DOHH2 (cell line): ENCODE measurements around the gene NUP62.

Source experiments
- H3F3A ChIP-seq: fragments of 200-600 bp; sonication (generic), shearing (Covaris generic); 2 replicates; pipeline ENCODE4 v1.6.0; 2016; ENCODE audit warnings: antibody characterized with exemption, mild to moderate bottlenecking; ENCODE audit not compliant: control insufficient read depth, insufficient read depth
- H3K27ac ChIP-seq: fragments of 200-600 bp; sonication (generic); 2 replicates; pipeline ENCODE4 v1.5.1; 2014; ENCODE audit warnings: low read depth, mild to moderate bottlenecking, low read length, moderate library complexity
- H3K27me3 ChIP-seq: fragments of 200-600 bp; sonication (generic); 2 replicates; pipeline ENCODE4 v1.6.1; 2014; ENCODE audit warnings: mild to moderate bottlenecking, low read length, mixed read lengths; ENCODE audit not compliant: control insufficient read depth
- H3K36me3 ChIP-seq: fragments of 200-600 bp; sonication (generic); 2 replicates; pipeline ENCODE4 v1.6.1; 2014; ENCODE audit warnings: mild to moderate bottlenecking, low read length, moderate library complexity, mixed read lengths; ENCODE audit not compliant: control insufficient read depth
- H3K4me1 ChIP-seq: fragments of 200-600 bp; sonication (generic); 2 replicates; pipeline ENCODE4 v1.6.1; 2014; ENCODE audit warnings: mild to moderate bottlenecking, low read length, mixed read lengths; ENCODE audit not compliant: control insufficient read depth
- H3K4me2 ChIP-seq: fragments of 200-600 bp; sonication (generic); 2 replicates; pipeline ENCODE4 v1.6.0; 2014; ENCODE audit warnings: mild to moderate bottlenecking, low read length, moderate library complexity
- H3K4me3 ChIP-seq: fragments of 200-600 bp; sonication (generic); 2 replicates; pipeline ENCODE4 v1.5.1; 2014; ENCODE audit warnings: mild to moderate bottlenecking, low read length, mixed read lengths
- H3K79me2 ChIP-seq: fragments of 200-600 bp; sonication (generic); 2 replicates; pipeline ENCODE4 v1.6.1; 2014; ENCODE audit warnings: mild to moderate bottlenecking, low read length, mixed read lengths; ENCODE audit not compliant: control insufficient read depth
- H3K9me2 ChIP-seq: fragments of 200-600 bp; sonication (generic); replicated peaks from 2 replicates; pipeline ENCODE4 v1.6.1; 2014; ENCODE audit warnings: mild to moderate bottlenecking, low read length, mixed read lengths; ENCODE audit not compliant: control insufficient read depth
- H3K9me3 ChIP-seq: fragments of 200-600 bp; sonication (generic); 2 replicates; pipeline ENCODE4 v1.6.1; 2014; ENCODE audit warnings: antibody characterized with exemption, low read length, mixed read lengths; ENCODE audit not compliant: control insufficient read depth, insufficient read depth
- H4K20me1 ChIP-seq: fragments of 200-600 bp; sonication (generic); 2 replicates; pipeline ENCODE4 v1.6.0; 2014; ENCODE audit warnings: low read depth, mild to moderate bottlenecking, antibody characterized with exemption, low read length, moderate library complexity; ENCODE audit not compliant: control insufficient read depth, insufficient read depth
- CTCF ChIP-seq: fragments of 200-600 bp; sonication (generic); IDR thresholded peaks from one replicate; pipeline ENCODE4 v1.5.1; 2014; ENCODE audit warnings: antibody characterized with exemption, mild to moderate bottlenecking, low read depth, low read length; ENCODE audit not compliant: poor library complexity, severe bottlenecking
- EZH2phosphoT487 ChIP-seq: fragments of 200-600 bp; sonication (generic); IDR thresholded peaks from 2 replicates; pipeline ENCODE4 v1.6.1; 2017; ENCODE audit warnings: borderline replicate concordance, mild to moderate bottlenecking, antibody characterized with exemption, low read length, moderate library complexity, mixed read lengths

The NUP62 gene

GRCh38 chr19:49976496-49976895 is 47.2 kb upstream of the NUP62 start:
- H3K9me2 ChIP-seq: no peaks in the 10 kb centered on the region
- no peaks in the 10 kb centered on the region for H4K20me1 ChIP-seq
- no peaks in the 10 kb centered on the region for H3K9me3 ChIP-seq
- TF ChIP-seq EZH2phosphoT487: no peak
- H3K36me3 ChIP-seq: no peaks in the 10 kb centered on the region
- no peak overlapping the region for H3K4me2 ChIP-seq
- H3K27me3 ChIP-seq: no peaks in the 10 kb centered on the region
- H3F3A ChIP-seq: no peaks in the 10 kb centered on the region
- H3K79me2 ChIP-seq: no peaks in the 10 kb centered on the region
- H3K4me1 ChIP-seq: no peaks in the 10 kb centered on the region
- H3K4me3 ChIP-seq: no peak overlapping the region
- no peak overlapping the region for H3K27ac ChIP-seq

GRCh38 chr19:49975051-49975450 is 45.7 kb upstream of the NUP62 start:
- TF ChIP-seq CTCF: no peak
- no peak for TF ChIP-seq EZH2phosphoT487
- H3K9me2 ChIP-seq: no peaks in the 10 kb centered on the region
- no peaks in the 10 kb centered on the region for H3K36me3 ChIP-seq
- H3K79me2 ChIP-seq: no peaks in the 10 kb centered on the region
- H3K27me3 ChIP-seq: no peaks in the 10 kb centered on the region
- no peaks in the 10 kb centered on the region for H4K20me1 ChIP-seq
- H3K4me1 ChIP-seq: no peaks in the 10 kb centered on the region
- H3K4me2 ChIP-seq: no peak overlapping the region
- no peaks in the 10 kb centered on the region for H3K9me3 ChIP-seq
- no peak overlapping the region for H3K27ac ChIP-seq
- no peaks in the 10 kb centered on the region for H3F3A ChIP-seq
- H3K4me3 ChIP-seq: no peak overlapping the region

GRCh38 chr19:49973987-49974386 is 44.7 kb upstream of the NUP62 start:
- no peaks in the 10 kb centered on the region for H3K79me2 ChIP-seq
- no peaks in the 10 kb centered on the region for H3F3A ChIP-seq
- no peaks in the 10 kb centered on the region for H3K27me3 ChIP-seq
- no peak overlapping the region for H3K4me2 ChIP-seq
- H3K27ac ChIP-seq: no peak overlapping the region
- TF ChIP-seq CTCF: no peak
- TF ChIP-seq EZH2phosphoT487: no peak
- no peaks in the 10 kb centered on the region for H3K36me3 ChIP-seq
- no peaks in the 10 kb centered on the region for H3K4me1 ChIP-seq
- no peak overlapping the region for H3K4me3 ChIP-seq
- H3K9me3 ChIP-seq: no peaks in the 10 kb centered on the region
- H3K9me2 ChIP-seq: no peaks in the 10 kb centered on the region
- no peaks in the 10 kb centered on the region for H4K20me1 ChIP-seq

- Histone ChIP-seq H3K9me2 (no peaks in the 10 kb centered on the region), H3K79me2 (no peaks in the 10 kb centered on the region), H4K20me1 (no peaks in the 10 kb centered on the region), H3K36me3 (no peaks in the 10 kb centered on the region), H3K27ac (no peak overlapping the region), H3K27me3 (no peaks in the 10 kb centered on the region), H3K9me3 (no peaks in the 10 kb centered on the region), H3F3A (no peaks in the 10 kb centered on the region), H3K4me1 (no peaks in the 10 kb centered on the region), H3K4me2 (no peak overlapping the region), H3K4me3 (no peak overlapping the region)
- TF ChIP-seq CTCF: no peak
- no peak for TF ChIP-seq EZH2phosphoT487
These were observed 43.5 kb upstream of the NUP62 start for GRCh38 chr19:49972841-49973240.
